NCI-H187 (cell line): Measurements from ENCODE around the gene CAMTA1.
"Not testable (repeated sequence)": the region's sequence is repeated elsewhere in the genome, so short reads cannot be mapped to it uniquely, and the experiment has no call there.

ENCODE experiments used
- DNase-seq, 2 experiments: peaks; one replicate each; lab custom pipeline; 2025; lab: John Stamatoyannopoulos, UW

CAMTA1 gene

GRCh38 chr1:6807782-6808181, 22.5 kb downstream of the CAMTA1 start:
- DNase-seq = no peak

GRCh38 chr1:6809461-6809860, 24.2 kb downstream of the CAMTA1 start:
- DNase-seq = no peak

- DNase-seq = not testable (repeated sequence)
Measured at GRCh38 chr1:6810146-6810734, 25.0 kb downstream of the CAMTA1 start.

GRCh38 chr1:6811583-6811982, 26.3 kb downstream of the CAMTA1 start:
- no peak for DNase-seq

- no peak for DNase-seq
Measured at GRCh38 chr1:6813165-6813564, 27.9 kb downstream of the CAMTA1 start.

- DNase-seq = no peak
Measured at GRCh38 chr1:6815726-6816125, 30.5 kb downstream of the CAMTA1 start.

GRCh38 chr1:6819246-6820040, 34.2 kb downstream of the CAMTA1 start:
- no peak for DNase-seq

GRCh38 chr1:6820899-6821298, 35.6 kb downstream of the CAMTA1 start:
- no peak for DNase-seq

GRCh38 chr1:6822530-6823359, 37.5 kb downstream of the CAMTA1 start:
- DNase-seq = peak; percentile 42 to 53

- DNase-seq = no peak
Measured at GRCh38 chr1:6823793-6824192, 38.5 kb downstream of the CAMTA1 start.

- DNase-seq = no peak
Measured at GRCh38 chr1:6824665-6825368, 39.6 kb downstream of the CAMTA1 start.

- no peak for DNase-seq
Measured at GRCh38 chr1:6825828-6826227, 40.6 kb downstream of the CAMTA1 start.

- no peak for DNase-seq
Measured at GRCh38 chr1:6827079-6827478, 41.8 kb downstream of the CAMTA1 start.

- DNase-seq = no peak
Measured at GRCh38 chr1:6827630-6828165, 42.4 kb downstream of the CAMTA1 start.

GRCh38 chr1:6831366-6831765, 46.1 kb downstream of the CAMTA1 start:
- DNase-seq = no peak

GRCh38 chr1:6832006-6832405, 46.8 kb downstream of the CAMTA1 start:
- DNase-seq = not testable (repeated sequence)

- DNase-seq = peak; percentile 71 to 79
Measured at GRCh38 chr1:6832531-6833188, 47.4 kb downstream of the CAMTA1 start.

GRCh38 chr1:6833804-6834203, 48.5 kb downstream of the CAMTA1 start:
- no peak for DNase-seq

- no peak for DNase-seq
Measured at GRCh38 chr1:6834366-6834765, 49.1 kb downstream of the CAMTA1 start.

GRCh38 chr1:6835139-6835538, 49.9 kb downstream of the CAMTA1 start:
- DNase-seq = no peak

GRCh38 chr1:6842301-6842700, 57.0 kb downstream of the CAMTA1 start:
- no peak for DNase-seq
